BJ (cell line): ENCODE measurements around the gene PRELID3B. TPM values are rescaled to one million over a fixed set of nuclear protein-coding genes. Genes with fewer than 3 reads are reported as not detected.

ENCODE experiments used
- CTCF ChIA-PET: fragments of 350-600 bp; formaldehyde crosslinking; extraction: SDS; loops from one replicate; lab custom pipeline; 2021; ENCODE audit warnings: antibody characterized with exemption, inconsistent platforms; lab: Yijun Ruan, JAX
- POLR2A ChIA-PET: fragments of 300-600 bp; sonication (Branson Sonifier 250); formaldehyde crosslinking; extraction: SDS; loops from one replicate; lab custom pipeline; 2021; ENCODE audit warnings: antibody characterized with exemption; lab: Charles Lee
- DNase-seq: peaks from one replicate; pipeline ENCODE4 v3.0.0-alpha.2; 2011; ENCODE audit warnings: low read depth
- H3K27me3 ChIP-seq: 2 replicates; pipeline ENCODE4 v1.6.0; 2011; ENCODE audit warnings: low read length; ENCODE audit not compliant: control insufficient read depth, insufficient read depth
- H3K36me3 ChIP-seq: 2 replicates; pipeline ENCODE4 v1.5.1; 2011; ENCODE audit warnings: low read length; ENCODE audit not compliant: control insufficient read depth, insufficient read depth
- H3K4me3 ChIP-seq: 2 replicates; pipeline ENCODE4 v1.5.1; 2011; ENCODE audit warnings: low read depth, mild to moderate bottlenecking, control low read depth, low read length
- polyA plus RNA-seq: library from polyadenylated mRNA; depleted of rRNA; stranded (reverse); fragments of >200 nt; gene quantifications from 2 replicates; pipeline ENCODE4 v1.2.3, GENCODE V29; 2011
- TF ChIP-seq, protein P1 (sequence below): IDR thresholded peaks from 2 replicates; pipeline ENCODE4 v1.5.1; 2011; ENCODE audit warnings: low read depth, mild to moderate bottlenecking, control low read depth, inconsistent platforms, low read length, moderate library complexity; ENCODE audit not compliant: insufficient read depth

The PRELID3B gene
- polyA plus RNA-seq, 1 experiment, result 76.0 TPM

DNA sequence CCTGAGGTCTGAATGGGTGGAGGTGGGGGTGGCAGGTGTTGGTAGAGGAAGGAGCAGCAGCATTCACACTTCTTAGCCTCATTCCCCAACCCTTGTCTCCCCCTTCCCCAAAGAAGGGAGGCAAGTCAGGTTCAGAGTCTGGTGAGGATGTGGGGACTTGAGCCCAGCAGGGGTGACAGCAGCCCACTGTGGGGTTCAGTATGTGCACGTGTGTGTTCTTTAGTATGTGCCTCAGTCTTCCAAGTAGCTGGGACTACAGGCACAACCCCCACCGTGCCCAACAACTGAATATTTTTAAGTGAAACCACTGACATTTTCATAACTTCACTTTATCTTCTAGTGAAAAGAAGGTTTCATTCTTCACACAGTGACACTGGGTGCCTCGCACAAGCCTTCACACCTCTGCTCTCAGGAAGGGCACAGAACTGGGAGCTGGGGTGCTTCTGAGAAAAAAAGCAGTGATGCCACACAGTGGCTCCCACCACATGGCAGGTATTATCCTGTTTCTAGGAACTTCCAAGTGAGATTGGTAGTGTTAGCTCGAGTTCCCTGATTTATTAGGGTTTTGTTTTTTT is 33.4 kb upstream of the PRELID3B start:
- Histone ChIP-seq H3K4me3 (no peak overlapping the region), H3K27me3 (0 out of 2 replicates have a peak, but pooled peaks cover 4% of the 10 kb centered on the region), H3K36me3 (no peaks in the 10 kb centered on the region)
- POLR2A ChIA-PET, result no interaction called here
- DNase-seq, result no peak
- CTCF ChIA-PET, result interaction anchor here (0.5 to 1.9 kb wide), 2 partner anchors 12 to 328 kb away, joined by 3 to 7 read pairs; no protein-coding TSS in a partner anchor
- TF ChIP-seq, protein P1, sequence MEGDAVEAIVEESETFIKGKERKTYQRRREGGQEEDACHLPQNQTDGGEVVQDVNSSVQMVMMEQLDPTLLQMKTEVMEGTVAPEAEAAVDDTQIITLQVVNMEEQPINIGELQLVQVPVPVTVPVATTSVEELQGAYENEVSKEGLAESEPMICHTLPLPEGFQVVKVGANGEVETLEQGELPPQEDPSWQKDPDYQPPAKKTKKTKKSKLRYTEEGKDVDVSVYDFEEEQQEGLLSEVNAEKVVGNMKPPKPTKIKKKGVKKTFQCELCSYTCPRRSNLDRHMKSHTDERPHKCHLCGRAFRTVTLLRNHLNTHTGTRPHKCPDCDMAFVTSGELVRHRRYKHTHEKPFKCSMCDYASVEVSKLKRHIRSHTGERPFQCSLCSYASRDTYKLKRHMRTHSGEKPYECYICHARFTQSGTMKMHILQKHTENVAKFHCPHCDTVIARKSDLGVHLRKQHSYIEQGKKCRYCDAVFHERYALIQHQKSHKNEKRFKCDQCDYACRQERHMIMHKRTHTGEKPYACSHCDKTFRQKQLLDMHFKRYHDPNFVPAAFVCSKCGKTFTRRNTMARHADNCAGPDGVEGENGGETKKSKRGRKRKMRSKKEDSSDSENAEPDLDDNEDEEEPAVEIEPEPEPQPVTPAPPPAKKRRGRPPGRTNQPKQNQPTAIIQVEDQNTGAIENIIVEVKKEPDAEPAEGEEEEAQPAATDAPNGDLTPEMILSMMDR, result no peak

DNA sequence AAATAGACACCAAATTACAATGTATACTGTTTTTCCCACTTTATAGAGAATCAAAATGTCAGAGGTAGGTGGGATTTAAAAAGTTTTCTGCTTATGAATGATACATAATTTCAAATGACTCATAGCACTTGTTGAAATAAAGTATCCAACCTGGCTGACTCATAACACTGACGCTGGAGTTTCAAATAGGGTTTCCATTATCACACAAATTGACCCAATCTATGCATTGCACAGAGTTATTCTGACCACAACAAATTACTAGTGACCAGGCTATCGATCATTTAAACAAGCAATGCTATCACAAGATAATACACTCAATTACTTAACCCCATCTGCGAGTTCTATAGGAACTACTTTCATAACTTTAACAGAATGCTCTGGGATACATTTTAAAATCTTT is 31.9 kb upstream of the PRELID3B start:
- CTCF ChIA-PET, result interaction anchor here (1.9 kb wide), 1 partner anchor 13 kb away, joined by 7 read pairs; no protein-coding TSS in a partner anchor
- TF ChIP-seq, protein P1, result no peak
- Histone ChIP-seq H3K4me3 (no peak overlapping the region), H3K27me3 (peaks cover 6% of the 10 kb centered on the region), H3K36me3 (no peaks in the 10 kb centered on the region)
- POLR2A ChIA-PET, result no interaction called here
- DNase-seq, result no peak

DNA sequence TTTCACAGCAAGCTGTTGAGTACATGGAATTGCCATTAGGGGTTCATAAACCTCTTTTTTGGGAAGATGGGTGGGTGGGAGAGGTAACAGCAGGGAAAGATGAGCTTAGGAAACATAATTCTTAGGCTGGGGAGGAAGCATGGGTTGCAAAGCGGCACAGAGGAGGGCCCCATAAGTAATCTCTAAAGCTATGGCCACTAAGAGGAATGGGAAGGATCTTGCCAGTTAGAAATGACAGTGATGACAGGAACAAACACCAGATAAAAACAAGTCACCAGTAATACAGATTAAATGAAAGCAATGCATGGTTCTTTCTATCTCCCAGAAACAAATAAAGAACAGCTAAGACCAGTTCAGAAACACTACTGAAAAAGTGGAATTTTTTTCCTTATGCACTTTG is 31.0 kb upstream of the PRELID3B start:
- TF ChIP-seq, protein P1, result no peak

DNA sequence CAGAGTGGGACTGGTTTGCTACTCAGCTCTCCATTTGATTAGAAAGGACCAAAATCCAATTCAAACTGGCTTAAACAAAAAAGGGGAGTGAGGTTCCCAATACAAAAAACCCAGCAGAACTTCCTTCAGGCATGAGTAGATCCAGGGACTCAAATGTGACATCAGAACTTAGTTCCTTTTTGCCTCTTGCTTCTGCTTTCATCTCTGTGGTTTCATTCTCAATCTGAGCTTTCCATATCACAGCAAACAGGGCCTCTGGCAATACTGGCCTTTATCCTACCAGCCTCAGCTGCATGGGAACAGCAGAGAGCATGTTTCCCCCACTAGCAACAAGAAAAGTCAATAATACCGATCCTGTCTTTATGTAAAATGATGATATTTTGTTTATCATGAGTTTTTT is 28.6 kb upstream of the PRELID3B start:
- Histone ChIP-seq H3K27me3 (peaks cover 8% of the 10 kb centered on the region), H3K36me3 (no peaks in the 10 kb centered on the region), H3K4me3 (no peak overlapping the region)
- POLR2A ChIA-PET, result no interaction called here
- no peak for DNase-seq
- CTCF ChIA-PET, result interaction anchor here (1.2 to 1.4 kb wide), 2 partner anchors 16 to 17 kb away, joined by 3 to 4 read pairs; no protein-coding TSS in a partner anchor
- TF ChIP-seq, protein P1, result no peak

More for the DNA sequence above, 31.0 kb upstream of the PRELID3B start:
- Histone ChIP-seq H3K36me3 (no peaks in the 10 kb centered on the region), H3K27me3 (peaks cover 6% of the 10 kb centered on the region), H3K4me3 (no peak overlapping the region)
- POLR2A ChIA-PET, result no interaction called here
- CTCF ChIA-PET, result no interaction called here
- no peak for DNase-seq

DNA sequence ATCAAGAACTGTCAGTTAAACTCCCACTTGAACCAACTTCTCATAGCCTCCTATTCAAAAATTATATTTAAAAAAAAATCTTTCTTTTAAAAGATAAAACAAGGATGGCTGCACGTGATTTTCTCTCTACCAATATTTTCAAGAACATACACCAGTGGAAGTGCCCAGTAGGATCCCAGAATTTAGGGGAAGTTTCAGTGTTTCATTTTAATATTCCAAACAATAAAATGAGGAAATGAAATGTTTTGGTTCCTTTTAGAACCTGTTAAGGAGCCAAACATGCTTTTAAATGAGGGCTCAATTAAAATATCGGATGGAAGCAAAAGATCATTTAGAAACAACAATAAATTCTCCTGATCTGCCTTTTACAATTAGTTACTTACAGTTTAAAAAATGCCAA is 26.4 kb upstream of the PRELID3B start:
- H3K36me3 ChIP-seq, result no peaks in the 10 kb centered on the region
- DNase-seq, result no peak
- TF ChIP-seq, protein P1, result no peak
- CTCF ChIA-PET, result no interaction called here
- POLR2A ChIA-PET, result no interaction called here
- no peak overlapping the region for H3K4me3 ChIP-seq
- H3K27me3 ChIP-seq, result peaks cover 5% of the 10 kb centered on the region
